ENCODE measurements around the gene WASHC2A.
"Not testable (repeated sequence)": the region's sequence is repeated elsewhere in the genome, so short reads cannot be mapped to it uniquely, and the experiment has no call there.

The WASHC2A gene

GRCh38 chr10:50067546-50068351, at the start of gene WASHC2A:
Gene WASHC2A, plus strand, starts transcription at chr10:50067954. Its CDS starts 52 bp downstream, at chr10:50068006.
- peak; percentile 86 for DNase-seq (ENCODE audit: low spot score)

- peak; percentile 9 for DNase-seq (ENCODE audit: low spot score)
Observed at GRCh38 chr10:50019279-50019678, 48.5 kb upstream of the WASHC2A start.

- DNase-seq (ENCODE audit: low spot score) = not testable (repeated sequence)
Observed at GRCh38 chr10:50020451-50021024, 47.2 kb upstream of the WASHC2A start.

GRCh38 chr10:50021646-50022045, 46.1 kb upstream of the WASHC2A start:
- no peak for DNase-seq (ENCODE audit: low spot score)

GRCh38 chr10:50024716-50025383, 42.9 kb upstream of the WASHC2A start:
- not testable (repeated sequence) for DNase-seq (ENCODE audit: low spot score)

GRCh38 chr10:50025627-50026026, 42.1 kb upstream of the WASHC2A start:
- DNase-seq (ENCODE audit: low spot score) = no peak

- no peak for DNase-seq (ENCODE audit: low spot score)
Observed at GRCh38 chr10:50027195-50027594, 40.6 kb upstream of the WASHC2A start.

GRCh38 chr10:50033481-50033880, 34.3 kb upstream of the WASHC2A start:
- DNase-seq (ENCODE audit: low spot score) = no peak

GRCh38 chr10:50035337-50035736, 32.4 kb upstream of the WASHC2A start:
- DNase-seq (ENCODE audit: low spot score) = not testable (repeated sequence)

- DNase-seq (ENCODE audit: low spot score) = peak; percentile 7
Observed at GRCh38 chr10:50044941-50045664, 22.7 kb upstream of the WASHC2A start.

GRCh38 chr10:50046457-50046856, 21.3 kb upstream of the WASHC2A start:
- DNase-seq (ENCODE audit: low spot score) = not testable (repeated sequence)

GRCh38 chr10:50047594-50047993, 20.2 kb upstream of the WASHC2A start:
- DNase-seq (ENCODE audit: low spot score) = not testable (repeated sequence)

GRCh38 chr10:50051995-50052660, 15.6 kb upstream of the WASHC2A start:
- DNase-seq (ENCODE audit: low spot score) = peak; percentile 47

GRCh38 chr10:50052778-50053376, 14.9 kb upstream of the WASHC2A start:
- DNase-seq (ENCODE audit: low spot score) = not testable (repeated sequence)

- not testable (repeated sequence) for DNase-seq (ENCODE audit: low spot score)
Observed at GRCh38 chr10:50055494-50056292, 12.1 kb upstream of the WASHC2A start.

GRCh38 chr10:50056654-50057053, 11.1 kb upstream of the WASHC2A start:
- not testable (repeated sequence) for DNase-seq (ENCODE audit: low spot score)

- DNase-seq (ENCODE audit: low spot score) = not testable (repeated sequence)
Observed at GRCh38 chr10:50058727-50059126, 9.0 kb upstream of the WASHC2A start.

GRCh38 chr10:50059946-50060345, 7.8 kb upstream of the WASHC2A start:
- DNase-seq (ENCODE audit: low spot score) = not testable (repeated sequence)

GRCh38 chr10:50061548-50061947, 6.2 kb upstream of the WASHC2A start:
- DNase-seq (ENCODE audit: low spot score) = not testable (repeated sequence)

- no peak for DNase-seq (ENCODE audit: low spot score)
Observed at GRCh38 chr10:50063100-50063499, 4.7 kb upstream of the WASHC2A start.

Measured in kidney tubule cell (primary cell).